ENCODE measurements around the gene MCF2L. TPM values are rescaled to one million over a fixed set of nuclear protein-coding genes. Genes with fewer than 3 reads are reported as not detected.

The MCF2L gene
- total and polyA plus RNA-seq, 9 of the 15 experiments (the other 6 are each of a cell fraction or from before 2014, with no cell fraction given): 0.05 to 0.25 (median 0.18) TPM; not detected in 5

GRCh38 chr13:112977091-112977490 lies 8.1 kb downstream of the MCF2L start:
- no peaks in the 10 kb centered on the region for H4K20me1 ChIP-seq (replicated peaks; ENCODE audit: control insufficient read depth, insufficient read depth, low read length)
- H2AFZ ChIP-seq (ENCODE audit: low read depth, low read length): no peak overlapping the region
- H3K36me3 ChIP-seq (ENCODE audit: control insufficient read depth, insufficient read depth, low read length): no peaks in the 10 kb centered on the region
- DNase-seq (ENCODE audit: extremely low read depth in 1 of 4, low spot score in 3 of 4) (no peak), FAIRE-seq (no peak), ATAC-seq (no peak)
- H3K9me1 ChIP-seq (ENCODE audit: control insufficient read depth, insufficient read depth, low read length): no peaks in the 10 kb centered on the region
- BruUV-seq (replicated peaks): no TSS peak
- H3K9me3 ChIP-seq (replicated peaks; ENCODE audit: control insufficient read depth, insufficient read depth, low read depth, low read length): no peaks in the 10 kb centered on the region
- TF ChIP-seq AFF1 (IDR thresholded peaks at IDR 0.05; ENCODE audit: low read depth in 1 of 2, partially characterized antibody in 2 of 2): no peak
- peaks cover 0 to 5% of the 10 kb centered on the region in 2 experiments; a peak in 1 of 5 replicates for H3K4me1 ChIP-seq (replicated peaks in 1 of 2; ENCODE audit: control insufficient read depth in 2 of 2, insufficient read depth in 2 of 2, low read length in 2 of 2)
- intact Hi-C loops (cut with micrococcal nuclease) (no loop called here), in situ Hi-C loops (cut with MboI) (no loop called here)
- no peak overlapping the region for H3K4me2 ChIP-seq (ENCODE audit: insufficient read depth, low read length)
- ChIA-PET CTCF (ENCODE audit: low intra/inter-chr PET ratio) (no interaction called here), POLR2A (interaction anchor here (1.2 kb wide), 1 partner anchor 14 kb away, joined by 3 read pairs; no protein-coding TSS in a partner anchor)
- H3K9ac ChIP-seq (ENCODE audit: insufficient read depth in 1 of 2, low read depth in 2 of 2, low read length in 2 of 2): no peak overlapping the region
- no peak overlapping the region for H3K4me3 ChIP-seq
- H3K27me3 ChIP-seq (ENCODE audit: control insufficient read depth in 2 of 2, insufficient read depth in 2 of 2, low read length in 2 of 2): peaks cover 28 to 78% of the 10 kb centered on the region in 2 experiments; a peak in 4 of 5 replicates
- H3K79me2 ChIP-seq (ENCODE audit: control insufficient read depth, insufficient read depth, low read length): no peaks in the 10 kb centered on the region
- H3K27ac ChIP-seq (ENCODE audit: extremely low read depth, low read depth, low read length): no peak overlapping the region
- WGBS (ENCODE audit: insufficient coverage, low coverage, missing lambda C conversion rate): 19% methylated on average over 11 of the region's 11 CpGs

Data from K562 (cell line).